ENCODE data around the gene USP53.

- TF ChIP-seq YY1 (IDR thresholded peaks at IDR 0.05; ENCODE audit: insufficient read depth, insufficient read length) (no peak), ZNF274 (IDR thresholded peaks at IDR 0.05; ENCODE audit: low read depth, low read length) (no peak)
These were observed 42.3 kb upstream of the USP53 start for GRCh38 chr4:119170195-119170594.
